A549 (cell line): ENCODE data around the gene ADM2.

ENCODE experiments used
- CBX2 ChIP-seq: fragments of 200-600 bp; sonication (generic); IDR thresholded peaks from 2 replicates; pipeline ENCODE4 v1.6.1; 2016; ENCODE audit warnings: low read depth, mild to moderate bottlenecking, borderline replicate concordance
- CTCF ChIP-seq: fragments of >200 bp; sonication (Bioruptor Twin); formaldehyde crosslinking; IDR thresholded peaks from 3 replicates; pipeline ENCODE4 v1.5.1; 2016
- MAFK ChIP-seq: fragments of 450-650 bp; IDR thresholded peaks from 2 replicates; pipeline ENCODE4 v1.6.1; 2014; ENCODE audit not compliant: partially characterized antibody
- NPAS2 ChIP-seq: fragments of 250-450 bp; sonication (Bioruptor Pico); IDR thresholded peaks from 2 replicates; pipeline ENCODE4 v1.8.0; 2022; ENCODE audit warnings: mild to moderate bottlenecking, moderate library complexity, borderline replicate concordance
- POLR2A ChIP-seq: IDR thresholded peaks from 2 replicates; pipeline ENCODE4 v1.6.1; 2012; ENCODE audit warnings: mild to moderate bottlenecking, low read length
- POLR2AphosphoS2 ChIP-seq: conservative IDR thresholded peaks from 2 replicates; pipeline ENCODE4 v1.6.1; 2012; ENCODE audit warnings: low read length, improper control_type of control experiment, inconsistent platforms
- SREBF2 ChIP-seq: fragments of 450-650 bp; IDR thresholded peaks from 2 replicates; pipeline ENCODE4 v1.6.1; 2014; ENCODE audit warnings: mild to moderate bottlenecking, moderate library complexity
- TP53 ChIP-seq: fragments of 250-450 bp; sonication (Bioruptor Pico); IDR thresholded peaks from 2 replicates; pipeline ENCODE4 v1.5.0; 2021; ENCODE audit warnings: mild to moderate bottlenecking, moderate library complexity
- TF ChIP-seq, protein P1 (sequence below): IDR thresholded peaks from 2 replicates; pipeline ENCODE4 v1.6.1; 2012
- TF ChIP-seq, protein P2 (sequence below): IDR thresholded peaks from 2 replicates; pipeline ENCODE4 v1.6.1; 2012; ENCODE audit warnings: low read depth, borderline replicate concordance

DNA sequence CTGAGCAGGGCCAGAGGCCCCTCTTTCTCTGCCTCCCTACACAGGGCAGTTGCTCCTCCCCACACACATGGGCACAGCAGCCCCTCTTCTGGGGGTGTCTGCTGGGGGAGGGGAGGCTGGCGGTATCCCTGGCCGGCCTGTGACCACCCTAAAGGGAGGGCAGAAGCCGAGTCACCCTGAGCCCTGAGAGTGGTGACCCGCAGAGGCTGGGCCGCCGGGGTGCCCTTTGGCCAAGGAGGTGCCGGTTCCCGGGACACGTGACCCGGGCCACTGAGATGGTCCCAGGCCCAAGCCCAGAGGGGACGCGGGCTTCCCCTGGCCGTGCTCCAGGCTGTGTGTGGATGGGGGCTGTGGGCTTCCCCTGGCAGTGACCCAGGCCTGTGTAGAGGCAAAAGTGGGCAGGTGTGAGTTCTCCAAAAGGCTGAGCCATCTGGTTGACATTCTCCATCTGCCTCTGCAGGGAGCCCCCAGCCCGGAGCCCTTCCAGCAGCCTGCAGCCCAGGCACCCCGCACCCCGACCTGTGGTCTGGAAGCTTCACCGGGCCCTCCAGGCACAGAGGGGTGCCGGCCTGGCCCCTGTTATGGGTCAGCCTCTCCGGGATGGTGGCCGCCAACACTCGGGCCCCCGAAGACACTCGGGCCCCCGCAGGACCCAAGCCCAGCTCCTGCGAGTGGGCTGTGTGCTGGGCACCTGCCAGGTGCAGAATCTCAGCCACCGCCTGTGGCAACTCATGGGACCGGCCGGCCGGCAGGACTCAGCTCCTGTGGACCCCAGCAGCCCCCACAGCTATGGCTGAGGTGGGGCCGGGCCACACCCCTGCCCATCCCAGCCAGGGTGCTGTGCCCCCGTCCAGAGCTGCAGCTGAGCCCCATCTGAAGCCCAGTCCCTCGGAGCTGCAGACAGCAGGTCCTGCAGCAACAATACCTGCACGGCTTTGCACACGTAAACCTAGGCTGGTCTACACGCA is 1.0 kb downstream of the ADM2 start:
- TF ChIP-seq MAFK, result no peak
- no peak for TF ChIP-seq CTCF
- TF ChIP-seq POLR2A, result no peak
- no peak for TF ChIP-seq TP53 (CRISPR knock-in tag)
- TF ChIP-seq POLR2AphosphoS2, result no peak
- TF ChIP-seq, protein P1, sequence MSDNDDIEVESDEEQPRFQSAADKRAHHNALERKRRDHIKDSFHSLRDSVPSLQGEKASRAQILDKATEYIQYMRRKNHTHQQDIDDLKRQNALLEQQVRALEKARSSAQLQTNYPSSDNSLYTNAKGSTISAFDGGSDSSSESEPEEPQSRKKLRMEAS, result no peak
- TF ChIP-seq NPAS2 (CRISPR knock-in tag), result no peak
- TF ChIP-seq, protein P2, sequence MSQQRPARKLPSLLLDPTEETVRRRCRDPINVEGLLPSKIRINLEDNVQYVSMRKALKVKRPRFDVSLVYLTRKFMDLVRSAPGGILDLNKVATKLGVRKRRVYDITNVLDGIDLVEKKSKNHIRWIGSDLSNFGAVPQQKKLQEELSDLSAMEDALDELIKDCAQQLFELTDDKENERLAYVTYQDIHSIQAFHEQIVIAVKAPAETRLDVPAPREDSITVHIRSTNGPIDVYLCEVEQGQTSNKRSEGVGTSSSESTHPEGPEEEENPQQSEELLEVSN, result no peak
- no peak for TF ChIP-seq SREBF2
- no peak for TF ChIP-seq CBX2
